ENCODE measurements around the gene CCDC80.

DNA sequence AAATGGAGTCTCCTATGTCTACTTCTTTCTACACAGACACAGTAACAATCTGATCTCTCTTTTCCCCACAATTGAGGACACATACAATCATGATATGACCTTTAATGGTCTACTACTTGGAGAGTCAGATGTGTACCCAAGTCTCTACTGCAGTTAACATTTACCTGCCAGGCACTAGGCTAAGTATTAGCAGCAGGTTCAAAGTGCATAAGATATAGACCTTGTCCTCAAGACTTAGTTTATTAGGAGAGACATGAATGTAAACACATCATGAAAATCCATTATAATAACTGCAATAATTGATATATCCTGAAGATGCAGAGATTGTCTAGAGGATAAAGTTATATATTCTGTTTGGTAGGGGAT is 76.0 kb downstream of the CCDC80 start:
- TF ChIP-seq, protein P1, sequence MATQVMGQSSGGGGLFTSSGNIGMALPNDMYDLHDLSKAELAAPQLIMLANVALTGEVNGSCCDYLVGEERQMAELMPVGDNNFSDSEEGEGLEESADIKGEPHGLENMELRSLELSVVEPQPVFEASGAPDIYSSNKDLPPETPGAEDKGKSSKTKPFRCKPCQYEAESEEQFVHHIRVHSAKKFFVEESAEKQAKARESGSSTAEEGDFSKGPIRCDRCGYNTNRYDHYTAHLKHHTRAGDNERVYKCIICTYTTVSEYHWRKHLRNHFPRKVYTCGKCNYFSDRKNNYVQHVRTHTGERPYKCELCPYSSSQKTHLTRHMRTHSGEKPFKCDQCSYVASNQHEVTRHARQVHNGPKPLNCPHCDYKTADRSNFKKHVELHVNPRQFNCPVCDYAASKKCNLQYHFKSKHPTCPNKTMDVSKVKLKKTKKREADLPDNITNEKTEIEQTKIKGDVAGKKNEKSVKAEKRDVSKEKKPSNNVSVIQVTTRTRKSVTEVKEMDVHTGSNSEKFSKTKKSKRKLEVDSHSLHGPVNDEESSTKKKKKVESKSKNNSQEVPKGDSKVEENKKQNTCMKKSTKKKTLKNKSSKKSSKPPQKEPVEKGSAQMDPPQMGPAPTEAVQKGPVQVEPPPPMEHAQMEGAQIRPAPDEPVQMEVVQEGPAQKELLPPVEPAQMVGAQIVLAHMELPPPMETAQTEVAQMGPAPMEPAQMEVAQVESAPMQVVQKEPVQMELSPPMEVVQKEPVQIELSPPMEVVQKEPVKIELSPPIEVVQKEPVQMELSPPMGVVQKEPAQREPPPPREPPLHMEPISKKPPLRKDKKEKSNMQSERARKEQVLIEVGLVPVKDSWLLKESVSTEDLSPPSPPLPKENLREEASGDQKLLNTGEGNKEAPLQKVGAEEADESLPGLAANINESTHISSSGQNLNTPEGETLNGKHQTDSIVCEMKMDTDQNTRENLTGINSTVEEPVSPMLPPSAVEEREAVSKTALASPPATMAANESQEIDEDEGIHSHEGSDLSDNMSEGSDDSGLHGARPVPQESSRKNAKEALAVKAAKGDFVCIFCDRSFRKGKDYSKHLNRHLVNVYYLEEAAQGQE (IDR thresholded peaks at IDR 0.05; ENCODE audit: low read depth): no peak
- TF ChIP-seq EP300 (IDR thresholded peaks at IDR 0.05; ENCODE audit: borderline replicate concordance): no peak
- no peak for TF ChIP-seq TCF12 (IDR thresholded peaks at IDR 0.05; ENCODE audit: low read depth)
- TF ChIP-seq, protein P2, sequence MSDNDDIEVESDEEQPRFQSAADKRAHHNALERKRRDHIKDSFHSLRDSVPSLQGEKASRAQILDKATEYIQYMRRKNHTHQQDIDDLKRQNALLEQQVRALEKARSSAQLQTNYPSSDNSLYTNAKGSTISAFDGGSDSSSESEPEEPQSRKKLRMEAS (IDR thresholded peaks at IDR 0.05): no peak
- no peak for TF ChIP-seq TAF1 (IDR thresholded peaks at IDR 0.05; ENCODE audit: low read depth)
- no peak for TF ChIP-seq ZBTB7A (IDR thresholded peaks at IDR 0.05; ENCODE audit: low read depth)
- no peak for TF ChIP-seq RAD21 (IDR thresholded peaks at IDR 0.05; ENCODE audit: low read depth)
- TF ChIP-seq CEBPB (IDR thresholded peaks at IDR 0.05): no peak
